ENCODE results near the gene NID1.

NID1 gene

GRCh38 chr1:235952950-235953615 is 111.8 kb downstream of the NID1 start:
- no peak for DNase-seq

DNA sequence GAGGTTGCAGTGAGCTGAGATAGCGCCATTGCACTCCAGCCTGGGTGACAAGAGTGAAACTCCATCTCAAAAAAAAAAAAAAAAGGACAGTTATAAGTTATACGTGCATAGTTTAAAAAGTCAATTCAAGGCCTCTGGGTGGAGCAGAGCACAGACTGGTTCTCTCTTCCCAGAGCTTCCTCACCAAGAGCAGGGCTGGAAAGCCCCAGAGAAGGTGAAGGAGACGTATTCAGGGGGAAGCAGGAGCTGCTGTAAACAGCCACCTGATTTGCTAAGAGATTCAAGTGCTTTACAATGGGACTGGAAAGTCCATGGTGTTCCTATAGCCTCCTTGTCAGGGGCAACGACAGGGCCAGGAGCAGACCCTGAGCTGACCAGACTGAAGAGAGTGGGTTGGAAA is 113.2 kb downstream of the NID1 start:
- DNase-seq = no peak

GRCh38 chr1:235950318-235950717 is 114.6 kb downstream of the NID1 start:
- no peak for DNase-seq

DNA sequence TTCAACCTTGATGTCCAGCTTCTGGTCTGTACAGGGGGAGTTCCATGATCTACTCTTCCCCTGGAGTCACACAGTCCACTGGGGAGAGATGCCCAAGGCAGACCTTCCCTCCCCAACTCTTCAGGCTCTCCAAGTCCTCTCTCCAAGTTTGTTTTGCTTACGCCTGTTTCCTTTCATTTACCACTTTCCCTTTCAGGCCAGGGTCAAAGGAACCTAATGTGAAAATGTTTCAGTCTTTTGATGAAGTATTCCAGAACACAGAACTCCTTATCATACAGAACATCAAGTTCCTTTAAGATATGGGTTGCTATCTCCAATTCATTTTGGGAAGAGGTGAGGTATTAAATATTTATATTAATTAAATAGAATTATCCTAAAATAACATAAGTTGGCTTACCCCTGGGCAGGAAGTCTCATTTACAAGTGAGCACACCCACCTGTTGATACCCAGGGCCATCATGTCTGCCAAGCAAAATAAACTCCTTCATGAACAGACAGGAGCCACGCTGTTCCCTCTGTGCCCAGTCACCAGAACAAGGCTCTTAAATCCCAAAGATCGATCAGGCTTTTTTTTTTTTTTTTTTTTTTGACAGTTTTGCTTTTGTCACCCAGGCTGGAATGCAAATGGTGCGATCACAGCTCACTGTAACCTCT is 116.0 kb downstream of the NID1 start:
- DNase-seq = no peak

- DNase-seq = no peak
These were observed 116.9 kb downstream of the NID1 start for GRCh38 chr1:235947989-235948388.

- DNase-seq = no peak
These were observed 118.3 kb downstream of the NID1 start for GRCh38 chr1:235946571-235946981.

GRCh38 chr1:235945775-235946570 is 118.9 kb downstream of the NID1 start:
- no peak for DNase-seq

DNA sequence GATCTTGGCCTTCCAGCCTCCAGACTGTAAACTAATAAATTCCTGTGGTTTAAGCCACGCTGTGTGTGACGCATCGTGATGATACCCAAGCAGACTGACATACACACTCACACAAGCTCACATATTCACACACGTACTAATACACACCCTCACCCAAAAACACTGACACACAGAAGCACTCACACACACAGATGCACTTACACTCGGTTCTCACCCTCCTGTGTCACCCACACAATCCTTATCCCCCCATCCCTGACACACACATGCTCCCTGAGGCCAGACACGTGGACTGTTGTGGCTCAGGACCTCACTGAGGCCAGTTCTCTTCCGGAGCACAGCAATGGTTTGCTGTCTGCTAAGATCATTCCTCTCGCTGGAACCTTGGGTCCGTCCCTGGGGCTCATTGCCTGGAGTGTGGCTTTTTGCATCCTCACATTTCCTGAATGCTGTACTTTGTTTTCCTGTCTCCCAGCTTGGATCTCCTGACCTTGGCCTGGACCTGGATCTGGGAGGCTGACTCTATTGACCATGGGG is 121.2 kb downstream of the NID1 start:
- DNase-seq = no peak

DNA sequence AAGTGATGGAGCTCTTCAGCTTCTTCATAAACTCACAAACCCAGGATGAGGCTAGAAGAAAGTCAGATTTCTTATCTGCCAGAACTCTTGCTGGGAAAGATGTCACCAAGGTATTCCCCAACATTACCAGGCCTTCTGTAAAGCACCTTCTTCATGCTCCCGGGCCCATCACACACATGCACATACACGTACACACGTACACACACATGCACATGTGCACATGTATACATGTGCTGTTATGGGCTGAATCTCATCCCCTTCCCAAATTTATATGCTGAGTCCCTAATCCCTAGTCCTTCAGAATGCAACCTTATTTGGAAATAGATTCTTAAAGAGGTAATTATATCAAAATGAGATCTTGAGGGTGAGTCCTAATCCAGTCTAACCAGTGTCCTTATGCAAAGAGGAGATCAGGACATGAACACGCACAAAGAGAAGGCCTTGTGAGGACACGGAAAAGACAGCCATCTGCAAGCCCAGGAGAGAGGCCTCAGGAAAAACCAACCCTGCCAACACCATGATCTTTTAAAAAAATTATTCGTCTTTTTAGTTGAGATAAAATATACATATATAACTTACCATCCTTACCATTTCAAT is 121.8 kb downstream of the NID1 start:
- DNase-seq = no peak

DNA sequence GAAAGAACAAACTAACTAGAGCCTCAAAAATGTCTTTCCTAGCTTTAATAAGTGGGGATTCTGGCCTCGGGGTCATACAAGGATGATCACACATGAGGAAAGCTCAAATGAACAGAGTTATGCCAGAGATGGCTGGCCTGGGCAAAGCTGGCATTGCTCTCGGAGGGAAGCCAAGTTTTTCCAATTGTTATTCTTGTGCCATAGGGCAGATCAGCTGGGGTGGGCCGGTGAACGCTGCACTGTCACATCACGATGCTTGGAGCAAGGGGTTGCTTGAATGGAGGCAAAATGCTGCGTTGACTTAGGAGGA is 122.3 kb downstream of the NID1 start:
- DNase-seq = no peak

DNA sequence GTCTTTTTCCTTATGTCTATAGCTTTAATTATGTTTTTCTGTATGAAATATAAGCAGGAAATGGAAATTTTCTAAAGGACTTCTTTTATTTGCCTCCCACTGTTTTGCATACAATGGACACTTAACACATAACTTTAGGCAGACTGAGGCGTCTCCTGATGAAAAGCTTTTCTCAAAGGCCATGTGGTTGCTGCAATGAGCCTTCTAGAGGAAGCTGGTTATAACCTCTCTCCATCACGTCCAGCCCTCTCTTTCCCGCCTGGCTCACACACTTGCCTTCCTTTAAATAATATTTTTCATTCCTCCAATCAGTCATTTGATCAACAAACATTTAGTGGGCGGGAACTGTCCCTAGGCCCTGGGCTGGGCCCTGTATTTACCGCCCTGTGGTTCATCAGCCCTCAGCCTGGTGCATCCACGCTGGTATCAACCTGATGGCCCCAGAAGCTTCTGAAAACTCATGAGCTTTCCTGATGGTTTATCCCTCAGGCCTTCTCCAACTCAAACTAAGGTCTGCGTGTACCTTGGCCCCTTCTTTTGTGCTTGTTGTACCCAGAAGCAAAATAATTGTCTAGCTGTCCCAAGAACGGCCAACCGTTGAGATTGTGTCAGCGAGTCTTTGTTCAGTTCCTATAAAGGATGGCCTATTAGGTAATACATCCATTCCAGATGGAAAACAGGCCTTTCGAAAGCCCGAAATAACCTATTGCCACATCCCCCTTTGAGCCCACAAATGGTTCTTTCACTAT is 122.8 kb downstream of the NID1 start:
- no peak for DNase-seq

DNA sequence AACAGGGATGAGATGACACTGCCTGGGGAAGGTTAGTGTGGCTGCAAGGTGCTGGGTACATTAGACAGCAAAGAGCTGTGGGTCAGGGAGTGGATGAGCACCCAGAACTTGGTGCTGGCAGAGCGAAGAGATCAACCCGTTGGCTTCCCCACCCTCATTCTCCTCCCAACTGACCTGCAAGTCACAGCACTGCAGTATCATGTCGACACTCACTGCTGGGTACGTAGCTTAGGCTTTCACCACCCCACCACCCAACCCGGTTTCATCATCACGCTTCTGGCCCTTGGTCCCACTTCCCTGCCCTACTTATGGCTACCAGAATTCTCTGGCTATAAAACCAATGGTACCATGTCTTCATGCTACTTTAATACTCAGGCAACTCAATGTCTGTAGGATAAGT is 124.6 kb downstream of the NID1 start:
- no peak for DNase-seq

DNA sequence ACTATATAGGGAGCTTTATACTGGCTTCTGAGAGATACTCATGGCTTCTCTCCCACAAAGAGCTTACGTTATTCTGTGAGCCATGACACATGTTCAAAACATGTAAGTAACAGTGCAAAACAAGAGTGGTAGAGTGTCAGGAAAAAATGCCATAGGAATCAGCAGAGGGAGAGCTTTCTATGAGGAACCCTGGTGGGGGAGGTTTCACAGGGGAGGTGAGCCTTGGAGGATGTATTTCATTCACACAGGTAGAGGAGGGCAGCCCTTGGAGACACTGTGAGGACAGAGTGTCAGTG is 125.5 kb downstream of the NID1 start:
- no peak for DNase-seq

DNA sequence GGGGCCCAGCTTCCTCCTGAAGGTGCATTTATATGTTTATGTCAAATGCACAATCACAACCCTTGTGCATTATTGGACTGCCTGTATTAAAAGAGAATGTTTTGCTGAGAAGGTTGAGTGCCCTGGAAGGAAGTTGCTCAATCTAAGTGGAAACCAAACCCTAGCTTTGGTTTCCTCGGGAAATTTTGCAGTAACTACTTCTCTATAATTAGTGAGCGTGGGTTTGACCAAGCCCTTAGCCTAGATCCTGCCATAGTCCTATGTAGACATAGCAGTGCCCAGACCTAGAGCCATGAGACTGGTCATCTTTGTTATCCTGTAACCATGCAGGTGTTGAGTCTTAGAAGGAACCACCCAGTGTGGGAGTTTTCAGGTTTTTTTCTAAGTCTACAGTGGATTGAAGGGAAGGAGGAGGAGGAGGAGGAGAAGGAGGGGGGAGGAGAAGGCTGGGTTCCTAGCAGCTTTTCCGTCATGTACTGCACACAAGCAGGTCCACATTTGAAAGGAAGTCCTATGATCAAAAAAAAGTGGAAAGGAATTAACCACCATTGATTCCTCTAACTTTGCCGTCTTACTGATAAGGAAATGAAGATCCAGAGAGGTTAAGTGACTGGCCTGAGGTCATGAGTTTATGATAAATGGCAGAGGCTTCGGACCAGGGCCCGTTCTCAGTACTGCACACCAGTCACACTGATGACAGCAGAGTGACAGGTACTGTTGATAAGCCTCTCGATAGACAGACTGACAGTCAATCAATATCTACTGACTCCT is 126.0 kb downstream of the NID1 start:
- no peak for DNase-seq

DNA sequence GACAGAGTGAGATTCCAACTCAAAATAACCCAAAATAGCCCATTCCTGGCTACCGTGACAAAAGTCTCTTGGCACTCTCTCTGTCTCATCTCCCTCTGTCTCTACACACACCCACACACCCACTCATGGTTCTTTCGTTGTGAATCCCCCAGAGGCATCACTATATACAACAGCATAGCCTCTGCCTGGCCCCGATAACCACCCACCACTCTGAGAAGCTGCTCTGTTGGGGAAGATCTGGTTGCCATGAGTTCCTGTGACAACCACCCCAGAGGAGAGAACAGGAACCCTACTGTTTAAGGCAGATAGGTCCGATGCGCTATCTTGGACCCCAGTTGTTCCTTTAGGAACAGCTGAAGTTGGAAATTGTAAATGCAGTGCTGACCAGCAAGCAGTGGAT is 127.8 kb downstream of the NID1 start:
- DNase-seq = no peak

GRCh38 chr1:235935235-235936225 is 129.4 kb downstream of the NID1 start:
- no peak for DNase-seq

DNA sequence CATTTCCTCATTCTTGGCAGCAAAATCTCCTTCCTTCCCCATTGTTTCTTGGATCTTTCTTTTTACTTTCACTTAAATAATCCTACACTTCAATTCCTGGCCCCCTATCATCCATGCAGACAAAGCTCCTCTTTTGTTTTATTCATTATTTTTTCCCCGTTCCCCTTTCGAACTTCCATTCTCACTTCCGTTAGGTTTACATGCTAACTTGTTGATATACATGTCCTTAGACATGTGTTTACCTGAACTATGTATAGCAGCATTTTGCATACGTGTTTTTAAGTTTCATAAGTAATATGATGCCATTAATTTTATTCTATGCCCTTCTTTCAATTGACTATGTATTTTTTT is 131.1 kb downstream of the NID1 start:
- DNase-seq = no peak

GRCh38 chr1:235933017-235933765 is 131.7 kb downstream of the NID1 start:
- DNase-seq = no peak

GRCh38 chr1:235932090-235932510 is 132.8 kb downstream of the NID1 start:
- no peak for DNase-seq

- DNase-seq = no peak
These were observed 133.6 kb downstream of the NID1 start for GRCh38 chr1:235931171-235931738.
